CD4-positive, alpha-beta T cell (primary cell): ENCODE data around the gene PTTG1IP. TPM values are rescaled to one million over a fixed set of nuclear protein-coding genes. Genes with fewer than 3 reads are reported as not detected.

Experiments used
- ATAC-seq: fragments of 200-7000 bp; cut with Tn5 transposase; one replicate; pipeline ENCODE4 v1.10.0; 2022; ENCODE audit warnings: mild to moderate bottlenecking; ENCODE audit not compliant: poor library complexity
- CTCF ChIA-PET: fragments of 350-600 bp; sonication (Branson Sonifier 250); formaldehyde crosslinking; loops from one replicate; lab custom pipeline; 2021; ENCODE audit warnings: antibody characterized with exemption, inconsistent platforms; lab: Charles Lee
- POLR2A ChIA-PET: fragments of 350-600 bp; sonication (Branson Sonifier 250); formaldehyde crosslinking; loops from one replicate; lab custom pipeline; 2021; ENCODE audit warnings: antibody characterized with exemption, inconsistent platforms; lab: Charles Lee
- DNase-seq, 14 experiments: peaks; one replicate each; pipeline ENCODE4 v3.0.0-alpha.2; 2013 to 2020; ENCODE audit warnings: mixed read lengths in 2 of 14
- H3K27ac ChIP-seq, 2 donors: one replicate each; pipeline versions ENCODE4 v1.5.1 to v1.7.0; 2013; ENCODE audit warnings: low read length in 2 of 2, low read depth in 1 of 2, mild to moderate bottlenecking in 1 of 2
- H3K27me3 ChIP-seq, 2 experiments: 1 replicate in 1 of 2; 2 replicates in 1 of 2; pipeline versions ENCODE4 v1.6.1 to v1.7.0; 2013; ENCODE audit warnings: low read length in 2 of 2, control low read depth in 1 of 2, mild to moderate bottlenecking in 1 of 2, moderate library complexity in 1 of 2; ENCODE audit not compliant: insufficient read depth in 2 of 2, control insufficient read depth in 1 of 2
- H3K36me3 ChIP-seq: one replicate; pipeline ENCODE4 v1.6.1; 2013; ENCODE audit warnings: low read length, control low read depth; ENCODE audit not compliant: insufficient read depth
- H3K4me1 ChIP-seq: one replicate; pipeline ENCODE4 v1.6.1; 2013; ENCODE audit warnings: low read length, control low read depth; ENCODE audit not compliant: insufficient read depth
- H3K4me3 ChIP-seq: one replicate; pipeline ENCODE4 v1.5.1; 2013; ENCODE audit warnings: mild to moderate bottlenecking, low read length, moderate library complexity
- H3K9me3 ChIP-seq, 2 experiments: 1 replicate in 1 of 2; 2 replicates in 1 of 2; pipeline versions ENCODE4 v1.6.1 to v1.7.0; 2013; ENCODE audit warnings: low read length in 2 of 2, mild to moderate bottlenecking in 2 of 2, control low read depth in 1 of 2, moderate library complexity in 1 of 2; ENCODE audit not compliant: control insufficient read depth in 1 of 2, insufficient read depth in 1 of 2
- H3K27ac Mint-ChIP-seq: one replicate; pipeline ENCODE4 v1.8.0; 2020; ENCODE audit warnings: mixed read lengths
- H3K27me3 Mint-ChIP-seq: one replicate; pipeline ENCODE4 v1.8.0; 2021; ENCODE audit warnings: mixed read lengths
- H3K36me3 Mint-ChIP-seq: one replicate; pipeline ENCODE4 v1.8.0; 2021; ENCODE audit warnings: low read depth, mixed read lengths
- H3K4me1 Mint-ChIP-seq: one replicate; pipeline ENCODE4 v1.8.0; 2021; ENCODE audit warnings: low read depth, mixed read lengths
- H3K4me3 Mint-ChIP-seq: one replicate; pipeline ENCODE4 v1.8.0; 2020; ENCODE audit warnings: mild to moderate bottlenecking, mixed read lengths
- H3K9me3 Mint-ChIP-seq: one replicate; pipeline ENCODE4 v1.8.0; 2020; ENCODE audit warnings: mixed read lengths
- CTCF ChIP-seq: fragments of 200-600 bp; IDR thresholded peaks from one replicate; pipeline ENCODE4 v1.8.0; 2022; ENCODE audit warnings: antibody characterized with exemption, mild to moderate bottlenecking
- intact Hi-C, 2 experiments: fragments of 100-400 bp; cut with DNase I in 1 of 2; cut with micrococcal nuclease in 1 of 2; formaldehyde crosslinking; loops; one replicate each; pipeline versions ENCODE4 v1.15.1 to v1.9.0; 2023 to 2025; cut with DNase I, micrococcal nuclease
- total RNA-seq, 174 experiments: library from RNA in 2 of 174; stranded (reverse) in 2 of 174; gene quantifications; one replicate each; pipeline ENCODE4 v1.2.3 and lab custom pipeline; 2021 to 2026

The PTTG1IP gene
- total RNA-seq, 2 experiments from 2014 or later, result 99.0 to 99.5 TPM

- intact Hi-C loops, result loop anchor here (5.0 to 10.0 kb wide), 4 partner anchors 196 to 544 kb away; partner anchors contain the start of genes ADARB1 (in 1 of the 2), CFAP410 (in 1 of the 2) and POFUT2 (in 1 of the 2)
- ChIA-PET CTCF (interaction anchor here (0.6 kb wide), 1 partner anchor 260 kb away, joined by 3 read pairs; no protein-coding TSS in a partner anchor), POLR2A (interaction anchor here (0.7 kb wide), 1 partner anchor 54 kb away, joined by 4 read pairs; no protein-coding TSS in a partner anchor)
- H3K27ac ChIP-seq, result no peak overlapping the region
- Mint-ChIP-seq H3K36me3 (peaks cover 8% of the 10 kb centered on the region), H3K27me3 (no peaks in the 10 kb centered on the region), H3K4me1 (peaks cover 42% of the 10 kb centered on the region), H3K9me3 (no peaks in the 10 kb centered on the region), H3K4me3 (no peak overlapping the region), H3K27ac (no peak overlapping the region)
- no peaks in the 10 kb centered on the region for H3K9me3 ChIP-seq
- TF ChIP-seq CTCF, result no peak
- H3K36me3 ChIP-seq, result no peaks in the 10 kb centered on the region
- H3K27me3 ChIP-seq, result no peaks in the 10 kb centered on the region
- DNase-seq, result peak in 2 of 14 experiments; percentile 55 to 63
- H3K4me3 ChIP-seq, result no peak overlapping the region
- H3K4me1 ChIP-seq, result peaks cover 47% of the 10 kb centered on the region
- ATAC-seq, result no peak
Measured at GRCh38 chr21:44878053-44878982, 4.8 kb upstream of the PTTG1IP start.

- Histone ChIP-seq H3K36me3 (no peaks in the 10 kb centered on the region), H3K4me1 (peaks cover 47% of the 10 kb centered on the region), H3K27ac (no peak overlapping the region), H3K4me3 (no peak overlapping the region), H3K9me3 (no peaks in the 10 kb centered on the region), H3K27me3 (no peaks in the 10 kb centered on the region)
- ChIA-PET POLR2A (interaction anchor here (0.7 kb wide), 1 partner anchor 55 kb away, joined by 4 read pairs; no protein-coding TSS in a partner anchor), CTCF (interaction anchor here (1.1 to 5.7 kb wide), 2 partner anchors 31 to 77 kb away, joined by 3 to 46 read pairs; partner anchors contain the start of gene UBE2G2)
- TF ChIP-seq CTCF, result no peak
- DNase-seq (no peak), ATAC-seq (no peak)
- Mint-ChIP-seq H3K27ac (no peak overlapping the region), H3K36me3 (peaks cover 16% of the 10 kb centered on the region), H3K27me3 (no peaks in the 10 kb centered on the region), H3K9me3 (no peaks in the 10 kb centered on the region), H3K4me1 (peaks cover 45% of the 10 kb centered on the region), H3K4me3 (peak overlapping the region; percentile 42)
- intact Hi-C loops, result loop anchor here (5.0 to 10.0 kb wide), 4 partner anchors 198 to 542 kb away; partner anchors contain the start of genes ADARB1 (in 1 of the 2), CFAP410 (in 1 of the 2) and POFUT2 (in 1 of the 2)
Measured at GRCh38 chr21:44876849-44877575, 3.5 kb upstream of the PTTG1IP start.

- Mint-ChIP-seq H3K4me1 (peaks cover 45% of the 10 kb centered on the region), H3K27ac (peak overlapping the region; percentile 92), H3K9me3 (no peaks in the 10 kb centered on the region), H3K27me3 (no peaks in the 10 kb centered on the region), H3K4me3 (peak overlapping the region; percentile 97), H3K36me3 (peaks cover 24% of the 10 kb centered on the region)
- peak; percentile 51 for TF ChIP-seq CTCF
- Histone ChIP-seq H3K27ac (peak overlapping the region; percentile 78 to 81), H3K27me3 (no peaks in the 10 kb centered on the region), H3K4me3 (peak overlapping the region; percentile 71), H3K36me3 (no peaks in the 10 kb centered on the region), H3K9me3 (no peaks in the 10 kb centered on the region), H3K4me1 (peaks cover 48% of the 10 kb centered on the region)
- ChIA-PET CTCF (interaction anchor here (0.5 to 5.7 kb wide), 11 partner anchors 9 to 365 kb away, joined by 3 to 46 read pairs (median 3); partner anchors contain the start of genes SUMO3 and UBE2G2), POLR2A (interaction anchor here (0.9 to 4.1 kb wide), 15 partner anchors 8 to 90 kb away, joined by 3 to 55 read pairs (median 9); partner anchors contain the start of genes SLX9, SUMO3 and UBE2G2)
- DNase-seq (peak in 4 of 14 experiments; percentile 31 to 75 (median 64)), ATAC-seq (no peak)
- intact Hi-C loops, result loop anchor here (1.0 to 10.0 kb wide), 7 partner anchors 51 to 541 kb away; partner anchors contain the start of genes UBE2G2 (in 2 of the 2), ADARB1 (in 1 of the 2), CFAP410 (in 1 of the 2) and POFUT2 (in 1 of the 2)
Measured at GRCh38 chr21:44875316-44875700, 1.8 kb upstream of the PTTG1IP start.
